H1 (cell line): ENCODE data around the gene MAP2K7. TPM values are rescaled to one million over a fixed set of nuclear protein-coding genes. Genes with fewer than 3 reads are reported as not detected.
A peak's percentile ranks its signal among the peaks of the same experiment; 100 is the strongest.

Source experiments
- CTCF ChIA-PET: fragments of 300-600 bp; sonication (Branson Sonifier 250); formaldehyde crosslinking; loops from one replicate; lab custom pipeline; 2021; ENCODE audit not compliant: partially characterized antibody; lab: Charles Lee
- POLR2A ChIA-PET: fragments of 300-600 bp; sonication (Branson Sonifier 250); formaldehyde crosslinking; loops from one replicate; lab custom pipeline; 2021; ENCODE audit warnings: inconsistent platforms; ENCODE audit not compliant: partially characterized antibody; lab: Charles Lee
- DNase-seq, 2 experiments: peaks; one replicate each; pipeline versions ENCODE4 v3.0.0 to v3.0.0-alpha.2; 2010 to 2022; ENCODE audit warnings: low spot score in 2 of 2, low read depth in 1 of 2, mixed read lengths in 1 of 2
- FAIRE-seq: peaks from 2 replicates; lab custom pipeline; 2011; peaks lifted over from hg19 to GRCh38; lab: Jason Lieb, UNC
- H2AFZ ChIP-seq: 2 replicates; pipeline ENCODE4 v1.8.1; 2012; ENCODE audit warnings: low read length, inconsistent platforms
- H2AK5ac ChIP-seq: 2 replicates; pipeline ENCODE4 v1.6.1; 2013; ENCODE audit warnings: low read depth, low read length
- H2BK120ac ChIP-seq: replicated peaks from 2 replicates; pipeline ENCODE3; 2013; ENCODE audit warnings: low read depth, low read length, inconsistent platforms
- H2BK12ac ChIP-seq: 2 replicates; pipeline ENCODE4 v1.6.1; 2013; ENCODE audit warnings: low read depth, low read length
- H2BK15ac ChIP-seq: 2 replicates; pipeline ENCODE4 v1.6.1; 2013; ENCODE audit warnings: low read length
- H2BK20ac ChIP-seq: 2 replicates; pipeline ENCODE4 v1.6.1; 2013; ENCODE audit warnings: low read length
- H2BK5ac ChIP-seq: 2 replicates; pipeline ENCODE4 v1.6.1; 2013; ENCODE audit warnings: low read depth, low read length
- H3K14ac ChIP-seq: 2 replicates; pipeline ENCODE4 v1.6.1; 2013; ENCODE audit warnings: inconsistent platforms; ENCODE audit not compliant: insufficient read length
- H3K18ac ChIP-seq: 2 replicates; pipeline ENCODE4 v1.6.1; 2013; ENCODE audit warnings: low read length; ENCODE audit errors: extremely low read depth
- H3K23ac ChIP-seq: 2 replicates; pipeline ENCODE4 v1.6.1; 2013; ENCODE audit warnings: inconsistent platforms; ENCODE audit not compliant: insufficient read length
- H3K23me2 ChIP-seq: 2 replicates; pipeline ENCODE4 v1.6.1; 2013; ENCODE audit warnings: low read depth, low read length
- H3K27ac ChIP-seq: 2 replicates; pipeline ENCODE4 v1.6.1; 2011; ENCODE audit warnings: low read depth, low read length, inconsistent platforms
- H3K27me3 ChIP-seq, 4 experiments: replicated peaks in 1 of 4; 1 replicate in 1 of 4; 2 replicates in 3 of 4; pipeline versions ENCODE4 v1.6.1 to v1.8.1; 2011 to 2013; ENCODE audit warnings: low read length in 3 of 4, mild to moderate bottlenecking in 3 of 4, inconsistent platforms in 2 of 4, mixed read lengths in 2 of 4, moderate library complexity in 1 of 4; ENCODE audit not compliant: control insufficient read depth in 3 of 4, insufficient read depth in 3 of 4; ENCODE audit errors: extremely low read depth in 1 of 4
- H3K36me3 ChIP-seq, 4 experiments: 2 replicates each; pipeline versions ENCODE4 v1.6.1 to v1.8.1; 2011 to 2013; ENCODE audit warnings: mild to moderate bottlenecking in 4 of 4, low read length in 3 of 4, moderate library complexity in 2 of 4, control low read depth in 1 of 4, inconsistent platforms in 1 of 4; ENCODE audit not compliant: insufficient read depth in 4 of 4, control insufficient read depth in 2 of 4
- H3K4ac ChIP-seq: replicated peaks from 2 replicates; pipeline ENCODE3; 2013; ENCODE audit warnings: low read length, low read depth, mixed read lengths, inconsistent platforms; ENCODE audit not compliant: insufficient read length
- H3K4me1 ChIP-seq, 4 experiments: replicated peaks in 1 of 4; 1 replicate in 1 of 4; 2 replicates in 3 of 4; pipeline versions ENCODE4 v1.6.1 to v1.8.1; 2011 to 2013; ENCODE audit warnings: low read length in 3 of 4, inconsistent platforms in 2 of 4, mixed read lengths in 1 of 4; ENCODE audit not compliant: insufficient read depth in 4 of 4, control insufficient read depth in 3 of 4
- H3K4me2 ChIP-seq, 2 experiments: 2 replicates each; pipeline versions ENCODE4 v1.6.1 to v1.8.1; 2011 to 2013; ENCODE audit warnings: low read depth in 2 of 2, low read length in 2 of 2, control low read depth in 1 of 2, inconsistent platforms in 1 of 2, mild to moderate bottlenecking in 1 of 2; ENCODE audit not compliant: insufficient read depth in 1 of 2
- H3K4me3 ChIP-seq, 4 experiments: fragments of 200-600, 300-600 bp in 1 of 4; sonication (generic), shearing (Covaris generic), sonication (Bioruptor Twin) in 1 of 4; 2 replicates each; pipeline versions ENCODE4 v1.5.1 to v1.8.1; 2011 to 2016; ENCODE audit warnings: low read length in 4 of 4, low read depth in 3 of 4, control low read depth in 2 of 4, inconsistent platforms in 2 of 4, mild to moderate bottlenecking in 2 of 4, mixed read lengths in 1 of 4, moderate library complexity in 1 of 4; ENCODE audit not compliant: insufficient read depth in 2 of 4; ENCODE audit errors: extremely low read depth in 1 of 4
- H3K56ac ChIP-seq: replicated peaks from 2 replicates; pipeline ENCODE3; 2013; ENCODE audit warnings: low read depth, mild to moderate bottlenecking, mixed read lengths, low read length, inconsistent platforms; ENCODE audit not compliant: insufficient read length
- H3K79me1 ChIP-seq: 2 replicates; pipeline ENCODE4 v1.6.1; 2013; ENCODE audit warnings: low read depth, low read length, control low read depth
- H3K79me2 ChIP-seq, 2 experiments: 2 replicates each; pipeline versions ENCODE4 v1.6.1 to v1.8.1; 2012 to 2013; ENCODE audit warnings: low read length in 2 of 2, mild to moderate bottlenecking in 2 of 2, inconsistent platforms in 1 of 2; ENCODE audit not compliant: insufficient read depth in 2 of 2, control insufficient read depth in 1 of 2
- H3K9ac ChIP-seq, 4 experiments: replicated peaks in 1 of 4; 1 replicate in 1 of 4; 2 replicates in 3 of 4; pipeline versions ENCODE4 v1.6.1 to v1.8.1; 2011 to 2013; ENCODE audit warnings: low read depth in 3 of 4, low read length in 3 of 4, control low read depth in 2 of 4, mild to moderate bottlenecking in 2 of 4, moderate library complexity in 2 of 4, inconsistent platforms in 1 of 4; ENCODE audit errors: extremely low read depth in 1 of 4
- H3K9me3 ChIP-seq, 2 experiments: 2 replicates each; pipeline versions ENCODE4 v1.6.1 to v1.8.1; 2012 to 2013; ENCODE audit warnings: mild to moderate bottlenecking in 2 of 2, moderate library complexity in 2 of 2, control low read depth in 1 of 2, inconsistent platforms in 1 of 2, low read depth in 1 of 2, low read length in 1 of 2, mixed read lengths in 1 of 2; ENCODE audit not compliant: insufficient read depth in 2 of 2
- H4K20me1 ChIP-seq, 2 experiments: replicated peaks in 1 of 2; 2 replicates each; pipeline versions ENCODE3 to v1.8.1; 2011 to 2013; ENCODE audit warnings: inconsistent platforms in 2 of 2, low read length in 2 of 2, mild to moderate bottlenecking in 1 of 2; ENCODE audit not compliant: insufficient read depth in 2 of 2, control insufficient read depth in 1 of 2
- H4K5ac ChIP-seq: 2 replicates; pipeline ENCODE4 v1.6.1; 2013; ENCODE audit warnings: low read length, low read depth, mixed read lengths, inconsistent platforms; ENCODE audit not compliant: insufficient read length
- H4K8ac ChIP-seq: 2 replicates; pipeline ENCODE4 v1.8.0; 2013; ENCODE audit warnings: mild to moderate bottlenecking, moderate library complexity, low read length, inconsistent platforms; ENCODE audit not compliant: insufficient read depth; ENCODE audit errors: extremely low read depth
- H4K91ac ChIP-seq: replicated peaks from 2 replicates; pipeline ENCODE3; 2013; ENCODE audit warnings: low read length, mixed read lengths, inconsistent platforms; ENCODE audit not compliant: insufficient read length
- CBX8 ChIP-seq: fragments of 300-800, 300-1000 bp; sonication (generic); IDR thresholded peaks from 2 replicates; pipeline ENCODE4 v1.7.1; 2016; ENCODE audit warnings: low read depth, low read length, borderline replicate concordance
- KDM1A ChIP-seq: fragments of 200-600, 300-600 bp; sonication (generic); IDR thresholded peaks from 2 replicates; pipeline ENCODE4 v1.7.1; 2016; ENCODE audit warnings: mild to moderate bottlenecking, low read length, borderline replicate concordance
- NANOG ChIP-seq: IDR thresholded peaks from 2 replicates; pipeline ENCODE4 v1.6.1; 2011; ENCODE audit warnings: low read length, low read depth, mild to moderate bottlenecking, inconsistent platforms; ENCODE audit not compliant: insufficient read depth, poor library complexity, severe bottlenecking
- POU5F1 ChIP-seq: IDR thresholded peaks from 2 replicates; pipeline ENCODE4 v1.6.1; 2011; ENCODE audit warnings: low read depth, mild to moderate bottlenecking, low read length, moderate library complexity
- SIN3A ChIP-seq, 2 experiments: IDR thresholded peaks in 1 of 2; conservative IDR thresholded peaks in 1 of 2; 2 replicates each; pipeline ENCODE4 v1.6.1; 2011 to 2012; ENCODE audit warnings: low read length in 2 of 2, improper control_type of control experiment in 1 of 2, low read depth in 1 of 2, mild to moderate bottlenecking in 1 of 2
- SUZ12 ChIP-seq: fragments of 200-600 bp; sonication (generic); IDR thresholded peaks from 2 replicates; pipeline ENCODE4 v1.6.1; 2012; ENCODE audit warnings: mild to moderate bottlenecking, inconsistent platforms, low read length, moderate library complexity, mixed read lengths
- YY1 ChIP-seq: IDR thresholded peaks from 2 replicates; pipeline ENCODE4 v1.6.1; 2011; ENCODE audit warnings: low read depth, mild to moderate bottlenecking, low read length
- WGBS, 2 experiments: shearing (Covaris generic) in 1 of 2; methylation state at CpG; one replicate each; pipeline versions ENCODE4 v1.1.6 to v1.1.7; 2013 to 2015; ENCODE audit warnings: low lambda C conversion rate in 2 of 2, mixed read lengths in 2 of 2, inconsistent platforms in 1 of 2, low coverage in 1 of 2, missing lambda C conversion rate in 1 of 2; ENCODE audit not compliant: insufficient replicate concordance in 2 of 2, insufficient coverage in 1 of 2, insufficient read length in 1 of 2; ENCODE audit errors: extremely low coverage in 1 of 2, missing lambda C conversion rate in 1 of 2; 5-methylcytosine and 5-hydroxymethylcytosine counted together
- polyA plus RNA-seq, 7 experiments: library from polyadenylated mRNA; depleted of rRNA in 3 of 7; stranded (reverse) in 5 of 7; unstranded in 2 of 7; fragments of >200 nt in 5 of 7; fragments of 200-250 nt in 2 of 7; gene quantifications; 1 replicate in 5 of 7; 2 replicates in 1 of 7; 4 replicates in 1 of 7; pipeline versions ENCODE4 v1.2.1 to v1.2.3, GENCODE V29; 2011 to 2013; ENCODE audit warnings: missing spikeins in 2 of 7, mixed read lengths in 2 of 7
- total RNA-seq: library from RNA; stranded (reverse); fragmentation: NEBNext Ultra II Directional; extraction: Animal tissue kit (Norgen Biotek cat#: 25700); gene quantifications from 2 replicates; pipeline ENCODE4 v1.2.1, GENCODE V29; 2021
- TF ChIP-seq, protein P1 (sequence below): IDR thresholded peaks from 2 replicates; pipeline ENCODE4 v1.6.1; 2012; ENCODE audit warnings: inconsistent platforms

Gene MAP2K7
- total and polyA plus RNA-seq, 2 of the 8 experiments (the other 6 are each of a cell fraction or from before 2014, with no cell fraction given) = 8.9 to 38.3 TPM

DNA sequence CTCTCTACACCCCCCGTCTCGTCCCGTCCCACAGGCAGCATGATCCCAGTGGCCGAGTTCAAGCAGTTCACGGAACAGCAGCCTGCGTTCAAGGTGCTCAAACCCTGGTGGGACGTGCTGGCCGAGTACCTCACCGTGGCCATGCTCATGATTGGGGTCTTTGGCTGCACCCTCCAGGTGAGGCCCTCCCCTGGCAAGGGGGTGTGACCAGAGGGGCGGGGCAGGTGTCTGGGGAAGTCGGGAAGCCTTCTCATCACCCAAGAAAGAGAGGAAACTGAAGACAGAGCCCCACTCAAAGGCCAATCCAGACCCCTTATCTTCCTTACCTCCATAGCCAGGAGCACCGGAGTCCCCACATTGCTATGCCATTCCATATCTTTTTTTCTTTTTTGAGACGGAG is 8.1 kb upstream of the MAP2K7 start:
- 94% methylated on average over 13 of the region's 13 CpGs; no CpG with 5 or more reads in 1 of the 2 experiments for WGBS, 2 experiments
- DNase-seq (no peak), FAIRE-seq (no peak)
- Histone ChIP-seq H4K20me1 (peaks cover 0 to 3% of the 10 kb centered on the region in 2 experiments), H3K27ac (no peak overlapping the region), H3K4me1 (peaks cover 0 to 4% (median 0%) of the 10 kb centered on the region in 4 experiments; a peak in 2 of 7 replicates), H3K36me3 (no peaks in the 10 kb centered on the region), H3K14ac (no peak overlapping the region), H3K79me2 (no peaks in the 10 kb centered on the region), H4K5ac (peak overlapping the region; percentile 33), H3K4me3 (no peak overlapping the region), H3K9me3 (no peaks in the 10 kb centered on the region), H2AK5ac (no peak overlapping the region), H3K23ac (no peak overlapping the region), H3K9ac (no peak overlapping the region), H3K4ac (no peak overlapping the region), H4K8ac (peak overlapping the region; percentile 1; the same call in 1 of the 2 replicates), H2BK120ac (no peak overlapping the region), H2BK5ac (no peak overlapping the region; the same call in 1 of the 2 replicates), H2BK15ac (no peak overlapping the region), H2BK12ac (no peak overlapping the region), H4K91ac (no peak overlapping the region), H3K23me2 (no peaks in the 10 kb centered on the region), H2BK20ac (no peak overlapping the region), H3K27me3 (no peaks in the 10 kb centered on the region), H2AFZ (no peak overlapping the region), H3K4me2 (no peak overlapping the region), H3K18ac (no peak overlapping the region), H3K79me1 (no peaks in the 10 kb centered on the region), H3K56ac (no peak overlapping the region)
- ChIA-PET POLR2A (interaction anchor here (0.7 kb wide), 1 partner anchor 34 kb away, joined by 3 read pairs; no protein-coding TSS in a partner anchor), CTCF (no interaction called here)
- TF ChIP-seq POU5F1 (no peak), SUZ12 (no peak), SIN3A (conservative IDR thresholded peaks at IDR 0.05 in 1 of 2, IDR thresholded peaks at IDR 0.05 in 1 of 2; ENCODE audit: low read depth in 1 of 2, low read length in 2 of 2) (no peak), YY1 (no peak), CBX8 (no peak), KDM1A (no peak), NANOG (no peak)
- TF ChIP-seq, protein P1, sequence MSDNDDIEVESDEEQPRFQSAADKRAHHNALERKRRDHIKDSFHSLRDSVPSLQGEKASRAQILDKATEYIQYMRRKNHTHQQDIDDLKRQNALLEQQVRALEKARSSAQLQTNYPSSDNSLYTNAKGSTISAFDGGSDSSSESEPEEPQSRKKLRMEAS = no peak
